Measurements from ENCODE around the gene PLAC1. TPM values are rescaled to one million over a fixed set of nuclear protein-coding genes. Genes with fewer than 3 reads are reported as not detected.

The PLAC1 gene
- total RNA-seq, 1 donor from 2014 or later: not detected

GRCh38 chrX:134570899-134571298, 87.4 kb downstream of the PLAC1 start:
- no peak overlapping the region for H3K4me3 ChIP-seq (ENCODE audit: low read length in 3 of 3)
- H3K4me1 ChIP-seq (ENCODE audit: control insufficient read depth in 3 of 3, insufficient read depth in 3 of 3, low read length in 3 of 3): no peaks in the 10 kb centered on the region
- H3K27me3 ChIP-seq (ENCODE audit: control insufficient read depth in 3 of 3, insufficient read depth in 3 of 3, low read length in 3 of 3): peaks cover 0 to 8% (median 0%) of the 10 kb centered on the region in 3 donors
- no peaks in the 10 kb centered on the region for H3K36me3 ChIP-seq (ENCODE audit: control insufficient read depth in 3 of 3, insufficient read depth in 3 of 3, low read length in 3 of 3)
- H3K9me3 ChIP-seq (ENCODE audit: control insufficient read depth in 3 of 3, low read length in 3 of 3): no peaks in the 10 kb centered on the region
- H3K27ac ChIP-seq (ENCODE audit: low read depth, low read length): no peak overlapping the region
- H3K9ac ChIP-seq (ENCODE audit: low read depth in 1 of 3, low read length in 3 of 3): no peak overlapping the region

- H3K36me3 ChIP-seq (ENCODE audit: control insufficient read depth in 3 of 3, insufficient read depth in 3 of 3, low read length in 3 of 3): no peaks in the 10 kb centered on the region
- no peaks in the 10 kb centered on the region for H3K4me1 ChIP-seq (ENCODE audit: control insufficient read depth in 3 of 3, insufficient read depth in 3 of 3, low read length in 3 of 3)
- peak overlapping the region; percentile 22 for H3K27ac ChIP-seq (ENCODE audit: low read depth, low read length)
- peak overlapping the region in 2 of 3 donors; percentile 10 to 25 for H3K9ac ChIP-seq (ENCODE audit: low read depth in 1 of 3, low read length in 3 of 3)
- peak overlapping the region in 1 of 3 donors; percentile 35 for H3K4me3 ChIP-seq (ENCODE audit: low read length in 3 of 3)
- H3K9me3 ChIP-seq (ENCODE audit: control insufficient read depth in 3 of 3, low read length in 3 of 3): no peaks in the 10 kb centered on the region
- peaks cover 0 to 8% (median 0%) of the 10 kb centered on the region in 3 donors for H3K27me3 ChIP-seq (ENCODE audit: control insufficient read depth in 3 of 3, insufficient read depth in 3 of 3, low read length in 3 of 3)
These were observed 87.8 kb downstream of the PLAC1 start for GRCh38 chrX:134570509-134570846.

- H3K27ac ChIP-seq (ENCODE audit: low read depth, low read length): no peak overlapping the region
- H3K27me3 ChIP-seq (ENCODE audit: control insufficient read depth in 3 of 3, insufficient read depth in 3 of 3, low read length in 3 of 3): peaks cover 0 to 8% (median 0%) of the 10 kb centered on the region in 3 donors
- H3K9me3 ChIP-seq (ENCODE audit: control insufficient read depth in 3 of 3, low read length in 3 of 3): no peaks in the 10 kb centered on the region
- no peaks in the 10 kb centered on the region for H3K4me1 ChIP-seq (ENCODE audit: control insufficient read depth in 3 of 3, insufficient read depth in 3 of 3, low read length in 3 of 3)
- H3K9ac ChIP-seq (ENCODE audit: low read depth in 1 of 3, low read length in 3 of 3): no peak overlapping the region
- no peak overlapping the region for H3K4me3 ChIP-seq (ENCODE audit: low read length in 3 of 3)
- H3K36me3 ChIP-seq (ENCODE audit: control insufficient read depth in 3 of 3, insufficient read depth in 3 of 3, low read length in 3 of 3): no peaks in the 10 kb centered on the region
These were observed 89.0 kb downstream of the PLAC1 start for GRCh38 chrX:134569306-134569705.

GRCh38 chrX:134568285-134569016, 89.8 kb downstream of the PLAC1 start:
- Histone ChIP-seq H3K9me3 (ENCODE audit: control insufficient read depth in 3 of 3, low read length in 3 of 3) (no peaks in the 10 kb centered on the region), H3K9ac (ENCODE audit: low read depth in 1 of 3, low read length in 3 of 3) (no peak overlapping the region), H3K27me3 (ENCODE audit: control insufficient read depth in 3 of 3, insufficient read depth in 3 of 3, low read length in 3 of 3) (peaks cover 0 to 5% (median 0%) of the 10 kb centered on the region in 3 donors), H3K4me1 (ENCODE audit: control insufficient read depth in 3 of 3, insufficient read depth in 3 of 3, low read length in 3 of 3) (no peaks in the 10 kb centered on the region), H3K36me3 (ENCODE audit: control insufficient read depth in 3 of 3, insufficient read depth in 3 of 3, low read length in 3 of 3) (no peaks in the 10 kb centered on the region), H3K27ac (ENCODE audit: low read depth, low read length) (no peak overlapping the region), H3K4me3 (ENCODE audit: low read length in 3 of 3) (no peak overlapping the region)

- Histone ChIP-seq H3K27me3 (ENCODE audit: control insufficient read depth in 3 of 3, insufficient read depth in 3 of 3, low read length in 3 of 3) (peaks cover 0 to 5% (median 0%) of the 10 kb centered on the region in 3 donors), H3K36me3 (ENCODE audit: control insufficient read depth in 3 of 3, insufficient read depth in 3 of 3, low read length in 3 of 3) (no peaks in the 10 kb centered on the region), H3K9ac (ENCODE audit: low read depth in 1 of 3, low read length in 3 of 3) (no peak overlapping the region), H3K4me3 (ENCODE audit: low read length in 3 of 3) (no peak overlapping the region), H3K4me1 (ENCODE audit: control insufficient read depth in 3 of 3, insufficient read depth in 3 of 3, low read length in 3 of 3) (no peaks in the 10 kb centered on the region), H3K9me3 (ENCODE audit: control insufficient read depth in 3 of 3, low read length in 3 of 3) (no peaks in the 10 kb centered on the region), H3K27ac (ENCODE audit: low read depth, low read length) (no peak overlapping the region)
These were observed 91.8 kb downstream of the PLAC1 start for GRCh38 chrX:134566506-134566905.

GRCh38 chrX:134562002-134562401, 96.3 kb downstream of the PLAC1 start:
- no peaks in the 10 kb centered on the region for H3K9me3 ChIP-seq (ENCODE audit: control insufficient read depth in 3 of 3, low read length in 3 of 3)
- no peaks in the 10 kb centered on the region for H3K36me3 ChIP-seq (ENCODE audit: control insufficient read depth in 3 of 3, insufficient read depth in 3 of 3, low read length in 3 of 3)
- peaks cover 0 to 4% (median 0%) of the 10 kb centered on the region in 3 donors for H3K27me3 ChIP-seq (ENCODE audit: control insufficient read depth in 3 of 3, insufficient read depth in 3 of 3, low read length in 3 of 3)
- no peak overlapping the region for H3K27ac ChIP-seq (ENCODE audit: low read depth, low read length)
- no peak overlapping the region for H3K4me3 ChIP-seq (ENCODE audit: low read length in 3 of 3)
- H3K4me1 ChIP-seq (ENCODE audit: control insufficient read depth in 3 of 3, insufficient read depth in 3 of 3, low read length in 3 of 3): no peaks in the 10 kb centered on the region
- H3K9ac ChIP-seq (ENCODE audit: low read depth in 1 of 3, low read length in 3 of 3): no peak overlapping the region

- H3K4me1 ChIP-seq (ENCODE audit: control insufficient read depth in 3 of 3, insufficient read depth in 3 of 3, low read length in 3 of 3): no peaks in the 10 kb centered on the region
- no peaks in the 10 kb centered on the region for H3K36me3 ChIP-seq (ENCODE audit: control insufficient read depth in 3 of 3, insufficient read depth in 3 of 3, low read length in 3 of 3)
- peaks cover 0 to 4% (median 0%) of the 10 kb centered on the region in 3 donors for H3K27me3 ChIP-seq (ENCODE audit: control insufficient read depth in 3 of 3, insufficient read depth in 3 of 3, low read length in 3 of 3)
- no peak overlapping the region for H3K4me3 ChIP-seq (ENCODE audit: low read length in 3 of 3)
- H3K27ac ChIP-seq (ENCODE audit: low read depth, low read length): no peak overlapping the region
- H3K9me3 ChIP-seq (ENCODE audit: control insufficient read depth in 3 of 3, low read length in 3 of 3): no peaks in the 10 kb centered on the region
- H3K9ac ChIP-seq (ENCODE audit: low read depth in 1 of 3, low read length in 3 of 3): no peak overlapping the region
These were observed 100.1 kb downstream of the PLAC1 start for GRCh38 chrX:134558133-134558532.

GRCh38 chrX:134554291-134554690, 104.0 kb downstream of the PLAC1 start:
- Histone ChIP-seq H3K4me1 (ENCODE audit: control insufficient read depth in 3 of 3, insufficient read depth in 3 of 3, low read length in 3 of 3) (peaks cover 0 to 7% (median 4%) of the 10 kb centered on the region in 3 donors), H3K36me3 (ENCODE audit: control insufficient read depth in 3 of 3, insufficient read depth in 3 of 3, low read length in 3 of 3) (no peaks in the 10 kb centered on the region), H3K27me3 (ENCODE audit: control insufficient read depth in 3 of 3, insufficient read depth in 3 of 3, low read length in 3 of 3) (peaks cover 0 to 5% (median 4%) of the 10 kb centered on the region in 3 donors), H3K4me3 (ENCODE audit: low read length in 3 of 3) (no peak overlapping the region), H3K27ac (ENCODE audit: low read depth, low read length) (no peak overlapping the region), H3K9ac (ENCODE audit: low read depth in 1 of 3, low read length in 3 of 3) (no peak overlapping the region), H3K9me3 (ENCODE audit: control insufficient read depth in 3 of 3, low read length in 3 of 3) (no peaks in the 10 kb centered on the region)

GRCh38 chrX:134552351-134552750, 105.9 kb downstream of the PLAC1 start:
- Histone ChIP-seq H3K36me3 (ENCODE audit: control insufficient read depth in 3 of 3, insufficient read depth in 3 of 3, low read length in 3 of 3) (no peaks in the 10 kb centered on the region), H3K27ac (ENCODE audit: low read depth, low read length) (no peak overlapping the region), H3K4me1 (ENCODE audit: control insufficient read depth in 3 of 3, insufficient read depth in 3 of 3, low read length in 3 of 3) (peaks cover 0 to 12% (median 11%) of the 10 kb centered on the region in 3 donors), H3K9ac (ENCODE audit: low read depth in 1 of 3, low read length in 3 of 3) (no peak overlapping the region), H3K9me3 (ENCODE audit: control insufficient read depth in 3 of 3, low read length in 3 of 3) (no peaks in the 10 kb centered on the region), H3K27me3 (ENCODE audit: control insufficient read depth in 3 of 3, insufficient read depth in 3 of 3, low read length in 3 of 3) (peaks cover 0 to 12% (median 4%) of the 10 kb centered on the region in 3 donors), H3K4me3 (ENCODE audit: low read length in 3 of 3) (no peak overlapping the region)

- Histone ChIP-seq H3K4me3 (ENCODE audit: low read length in 3 of 3) (no peak overlapping the region), H3K4me1 (ENCODE audit: control insufficient read depth in 3 of 3, insufficient read depth in 3 of 3, low read length in 3 of 3) (peaks cover 0 to 14% (median 12%) of the 10 kb centered on the region in 3 donors), H3K36me3 (ENCODE audit: control insufficient read depth in 3 of 3, insufficient read depth in 3 of 3, low read length in 3 of 3) (no peaks in the 10 kb centered on the region), H3K9ac (ENCODE audit: low read depth in 1 of 3, low read length in 3 of 3) (no peak overlapping the region), H3K27me3 (ENCODE audit: control insufficient read depth in 3 of 3, insufficient read depth in 3 of 3, low read length in 3 of 3) (peaks cover 0 to 18% (median 4%) of the 10 kb centered on the region in 3 donors), H3K27ac (ENCODE audit: low read depth, low read length) (no peak overlapping the region), H3K9me3 (ENCODE audit: control insufficient read depth in 3 of 3, low read length in 3 of 3) (no peaks in the 10 kb centered on the region)
These were observed 106.8 kb downstream of the PLAC1 start for GRCh38 chrX:134551376-134552048.

Data from skeletal muscle tissue (tissue), 4 donors.